ENCODE data around the gene EXOC1. TPM values are rescaled to one million over a fixed set of nuclear protein-coding genes. Genes with fewer than 3 reads are reported as not detected.

Gene EXOC1
- total and polyA plus RNA-seq, 9 of the 15 experiments (the other 6 are each of a cell fraction or from before 2014, with no cell fraction given): 16.0 to 45.5 (median 26.2) TPM

DNA sequence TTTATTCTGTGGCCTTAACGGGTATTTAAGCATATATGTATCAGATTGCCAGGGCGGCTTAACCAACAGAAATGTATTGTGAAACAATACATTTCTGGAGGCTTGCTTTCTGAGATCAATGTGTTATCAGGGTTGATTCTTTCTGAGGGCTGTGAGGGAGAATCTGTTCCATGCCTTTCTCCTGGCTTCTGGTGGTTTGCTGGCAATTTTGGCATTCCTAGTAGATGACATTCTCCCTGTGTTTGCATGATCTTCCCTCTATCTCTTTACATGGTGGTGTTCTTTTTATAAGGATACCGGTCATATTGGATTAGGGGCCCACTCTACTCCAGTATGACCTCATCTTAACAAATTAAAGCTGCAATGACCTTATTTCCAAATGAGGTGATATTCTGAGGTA lies 78.4 kb downstream of the EXOC1 start (continued):
- TF ChIP-seq, protein P1, sequence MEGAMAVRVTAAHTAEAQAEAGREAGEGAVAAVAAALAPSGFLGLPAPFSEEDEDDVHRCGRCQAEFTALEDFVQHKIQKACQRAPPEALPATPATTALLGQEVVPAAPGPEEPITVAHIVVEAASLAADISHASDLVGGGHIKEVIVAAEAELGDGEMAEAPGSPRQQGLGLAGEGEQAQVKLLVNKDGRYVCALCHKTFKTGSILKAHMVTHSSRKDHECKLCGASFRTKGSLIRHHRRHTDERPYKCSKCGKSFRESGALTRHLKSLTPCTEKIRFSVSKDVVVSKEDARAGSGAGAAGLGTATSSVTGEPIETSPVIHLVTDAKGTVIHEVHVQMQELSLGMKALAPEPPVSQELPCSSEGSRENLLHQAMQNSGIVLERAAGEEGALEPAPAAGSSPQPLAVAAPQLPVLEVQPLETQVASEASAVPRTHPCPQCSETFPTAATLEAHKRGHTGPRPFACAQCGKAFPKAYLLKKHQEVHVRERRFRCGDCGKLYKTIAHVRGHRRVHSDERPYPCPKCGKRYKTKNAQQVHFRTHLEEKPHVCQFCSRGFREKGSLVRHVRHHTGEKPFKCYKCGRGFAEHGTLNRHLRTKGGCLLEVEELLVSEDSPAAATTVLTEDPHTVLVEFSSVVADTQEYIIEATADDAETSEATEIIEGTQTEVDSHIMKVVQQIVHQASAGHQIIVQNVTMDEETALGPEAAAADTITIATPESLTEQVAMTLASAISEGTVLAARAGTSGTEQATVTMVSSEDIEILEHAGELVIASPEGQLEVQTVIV (CRISPR knock-in tag; IDR thresholded peaks at IDR 0.05; ENCODE audit: borderline replicate concordance): no peak
- TF ChIP-seq TCF7 (IDR thresholded peaks at IDR 0.05; ENCODE audit: borderline replicate concordance) (no peak), NR2C2 (CRISPR knock-in tag; IDR thresholded peaks at IDR 0.05) (no peak), NR2C2 (tag; IDR thresholded peaks at IDR 0.05) (no peak), ZNF644 (tag; IDR thresholded peaks at IDR 0.05; ENCODE audit: low read depth) (no peak), U2AF2 (optimal IDR thresholded peaks at IDR 0.05; ENCODE audit: low read depth, low read length) (no peak), MTA3 (IDR thresholded peaks at IDR 0.05; ENCODE audit: borderline replicate concordance) (no peak), SRSF7 (optimal IDR thresholded peaks at IDR 0.05; ENCODE audit: low read depth, low read length) (no peak)
- TF ChIP-seq, protein P2, sequence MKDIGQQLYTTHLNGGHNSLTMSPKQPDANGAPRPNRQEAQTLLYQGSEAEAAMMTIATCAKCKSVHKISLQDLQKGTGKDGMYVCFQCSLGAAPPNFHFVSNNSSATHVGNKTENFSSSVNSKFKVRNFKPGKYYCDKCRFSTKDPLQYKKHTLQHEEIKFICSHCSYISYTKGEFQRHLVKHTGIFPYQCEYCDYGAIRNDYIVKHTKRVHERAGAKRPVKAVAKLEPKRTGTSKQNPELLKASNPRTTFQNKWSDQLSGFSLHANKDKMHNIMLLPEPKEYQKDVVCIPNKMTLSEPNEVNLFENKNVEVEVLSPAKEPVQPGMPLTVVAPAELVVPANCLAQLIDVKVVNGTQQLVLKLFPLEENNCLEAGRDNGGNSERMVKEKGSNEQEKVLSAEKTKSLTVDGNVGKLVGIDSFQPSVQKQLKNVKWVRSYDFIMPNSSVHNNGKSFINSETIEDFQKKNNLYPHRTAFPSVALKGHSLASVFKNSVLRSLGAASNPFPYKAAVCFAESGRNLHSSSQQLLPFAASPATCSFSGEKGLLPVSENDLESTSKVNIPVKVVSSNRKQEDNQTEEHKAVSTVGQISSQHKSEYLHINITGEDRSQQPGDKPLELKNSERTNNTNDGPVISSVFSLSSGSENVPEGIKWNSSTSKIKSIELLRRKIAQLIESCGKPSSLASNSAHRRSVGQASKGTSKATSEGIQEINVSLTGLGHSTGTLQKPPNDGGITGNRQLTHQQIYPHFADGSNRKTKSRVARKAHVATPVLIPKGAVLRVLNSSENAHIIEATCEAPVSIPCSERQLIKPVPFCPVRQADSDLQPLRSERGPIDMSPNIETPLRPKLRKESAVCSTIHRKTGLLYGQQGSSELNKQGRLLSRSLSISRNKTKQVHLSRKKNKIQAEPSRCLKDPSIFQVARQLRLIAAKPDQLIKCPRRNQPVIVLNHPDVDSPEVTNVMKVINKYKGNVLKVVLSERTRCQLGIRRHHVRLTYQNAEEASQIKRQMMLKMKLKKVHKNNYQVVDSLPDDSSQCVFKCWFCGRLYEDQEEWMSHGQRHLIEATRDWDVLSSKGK (CRISPR knock-in tag; IDR thresholded peaks at IDR 0.05): no peak
- TF ChIP-seq, protein P3, sequence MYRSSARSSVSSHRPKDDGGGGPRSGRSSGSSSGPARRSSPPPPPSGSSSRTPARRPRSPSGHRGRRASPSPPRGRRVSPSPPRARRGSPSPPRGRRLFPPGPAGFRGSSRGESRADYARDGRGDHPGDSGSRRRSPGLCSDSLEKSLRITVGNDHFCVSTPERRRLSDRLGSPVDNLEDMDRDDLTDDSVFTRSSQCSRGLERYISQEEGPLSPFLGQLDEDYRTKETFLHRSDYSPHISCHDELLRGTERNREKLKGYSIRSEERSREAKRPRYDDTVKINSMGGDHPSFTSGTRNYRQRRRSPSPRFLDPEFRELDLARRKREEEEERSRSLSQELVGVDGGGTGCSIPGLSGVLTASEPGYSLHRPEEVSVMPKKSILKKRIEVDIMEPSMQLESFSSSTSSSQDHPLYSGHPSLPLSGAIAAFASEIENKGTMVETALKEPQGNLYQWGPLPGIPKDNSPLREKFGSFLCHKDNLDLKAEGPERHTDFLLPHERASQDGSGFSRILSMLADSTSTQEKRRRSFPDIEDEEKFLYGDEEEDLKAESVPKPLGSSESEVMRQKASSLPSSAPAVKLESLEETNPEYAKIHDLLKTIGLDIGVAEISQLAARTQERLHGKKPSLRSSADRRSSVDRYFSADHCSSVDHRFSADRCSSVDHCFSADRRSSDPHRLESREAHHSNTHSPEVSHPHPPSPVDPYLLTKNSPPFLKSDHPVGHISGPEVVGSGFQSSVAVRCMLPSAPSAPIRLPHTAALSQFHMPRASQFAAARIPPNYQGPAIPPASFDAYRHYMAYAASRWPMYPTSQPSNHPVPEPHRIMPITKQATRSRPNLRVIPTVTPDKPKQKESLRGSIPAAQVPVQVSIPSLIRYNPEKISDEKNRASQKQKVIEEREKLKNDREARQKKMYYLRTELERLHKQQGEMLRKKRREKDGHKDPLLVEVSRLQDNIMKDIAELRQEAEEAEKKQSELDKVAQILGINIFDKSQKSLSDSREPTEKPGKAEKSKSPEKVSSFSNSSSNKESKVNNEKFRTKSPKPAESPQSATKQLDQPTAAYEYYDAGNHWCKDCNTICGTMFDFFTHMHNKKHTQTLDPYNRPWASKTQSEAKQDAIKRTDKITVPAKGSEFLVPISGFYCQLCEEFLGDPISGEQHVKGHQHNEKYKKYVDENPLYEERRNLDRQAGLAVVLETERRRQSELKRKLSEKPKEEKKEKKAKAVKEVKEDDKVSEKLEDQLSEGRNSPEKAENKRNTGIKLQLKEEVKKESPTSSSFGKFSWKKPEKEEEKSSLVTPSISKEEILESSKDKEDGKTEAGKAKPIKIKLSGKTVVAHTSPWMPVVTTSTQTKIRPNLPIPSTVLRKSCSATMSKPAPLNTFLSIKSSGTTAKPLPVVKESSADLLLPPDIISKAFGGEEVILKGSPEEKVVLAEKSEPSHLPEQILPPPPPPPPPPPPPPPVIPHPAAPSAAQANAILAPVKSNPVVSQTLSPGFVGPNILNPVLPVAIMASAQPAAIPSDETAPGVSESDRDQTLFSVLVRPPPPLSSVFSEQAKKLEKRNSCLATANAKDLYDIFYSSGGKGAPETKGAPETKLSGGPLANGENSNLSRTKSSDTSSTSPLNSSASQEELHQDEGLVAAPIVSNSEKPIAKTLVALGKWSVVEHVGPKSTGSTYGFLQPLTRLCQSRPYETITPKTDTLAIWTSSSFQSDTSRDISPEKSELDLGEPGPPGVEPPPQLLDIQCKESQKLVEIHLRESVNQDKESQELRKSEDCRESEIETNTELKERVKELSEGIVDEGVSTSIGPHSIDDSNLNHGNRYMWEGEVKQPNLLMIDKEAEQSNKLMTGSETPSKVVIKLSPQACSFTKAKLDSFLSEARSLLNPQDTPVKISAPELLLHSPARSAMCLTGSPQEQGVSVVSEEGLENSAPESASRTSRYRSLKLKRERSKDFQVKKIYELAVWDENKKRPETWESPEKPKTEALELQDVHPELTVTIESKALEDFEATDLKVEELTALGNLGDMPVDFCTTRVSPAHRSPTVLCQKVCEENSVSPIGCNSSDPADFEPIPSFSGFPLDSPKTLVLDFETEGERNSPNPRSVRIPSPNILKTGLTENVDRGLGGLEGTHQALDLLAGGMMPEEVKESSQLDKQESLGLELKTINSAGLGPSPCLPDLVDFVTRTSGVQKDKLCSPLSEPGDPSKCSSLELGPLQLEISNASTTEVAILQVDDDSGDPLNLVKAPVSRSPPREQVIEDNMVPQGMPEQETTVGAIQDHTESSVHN (IDR thresholded peaks at IDR 0.05; ENCODE audit: borderline replicate concordance in 1 of 2, low read depth in 1 of 2): no peak

All from K562 (cell line).